ENCODE measurements around the gene FGF18. TPM values are rescaled to one million over a fixed set of nuclear protein-coding genes. Genes with fewer than 3 reads are reported as not detected.

The FGF18 gene
- total RNA-seq, 1 donor from 2014 or later = 0.06 TPM

DNA sequence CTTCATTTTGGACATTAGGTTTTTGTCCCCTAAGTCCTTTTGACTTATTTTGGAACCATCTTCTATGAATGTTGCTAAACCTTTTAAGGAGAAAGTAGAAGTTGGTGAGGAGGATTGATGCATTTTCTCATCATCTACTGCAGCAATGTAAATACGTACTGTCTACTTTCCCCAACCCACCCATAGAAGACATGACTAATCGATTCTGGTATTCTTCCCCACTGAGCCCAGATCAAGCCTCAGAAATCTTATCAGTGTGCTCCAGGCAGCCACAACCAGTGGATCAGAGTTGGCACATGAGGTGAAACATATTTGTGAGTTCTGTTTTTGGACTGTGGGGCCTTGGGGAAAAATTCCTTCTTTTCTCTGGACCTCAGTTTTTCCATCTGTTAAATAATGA, 57.7 kb downstream of the FGF18 start:
- Mint-ChIP-seq H3K36me3 (no peaks in the 10 kb centered on the region), H3K4me1 (peaks cover 10% of the 10 kb centered on the region), H3K27ac (no peak overlapping the region), H3K27me3 (ENCODE audit: insufficient read depth, low read depth) (no peaks in the 10 kb centered on the region), H3K4me3 (no peak overlapping the region), H3K9me3 (peaks cover 8% of the 10 kb centered on the region)
- Histone ChIP-seq H3K27ac (no peak overlapping the region), H3K9me3 (ENCODE audit: low read depth) (no peaks in the 10 kb centered on the region), H3K36me3 (no peaks in the 10 kb centered on the region), H3K79me2 (ENCODE audit: low read depth) (no peaks in the 10 kb centered on the region), H3K4me2 (no peak overlapping the region), H3K4me1 (peaks cover 5% of the 10 kb centered on the region), H3K9ac (no peak overlapping the region), H4K20me1 (ENCODE audit: low read depth) (no peaks in the 10 kb centered on the region), H2AFZ (replicated peaks) (no peak overlapping the region), H3F3A (ENCODE audit: low read depth) (no peaks in the 10 kb centered on the region), H3K4me3 (no peak overlapping the region), H3K27me3 (no peaks in the 10 kb centered on the region)
- TF ChIP-seq, protein P1, sequence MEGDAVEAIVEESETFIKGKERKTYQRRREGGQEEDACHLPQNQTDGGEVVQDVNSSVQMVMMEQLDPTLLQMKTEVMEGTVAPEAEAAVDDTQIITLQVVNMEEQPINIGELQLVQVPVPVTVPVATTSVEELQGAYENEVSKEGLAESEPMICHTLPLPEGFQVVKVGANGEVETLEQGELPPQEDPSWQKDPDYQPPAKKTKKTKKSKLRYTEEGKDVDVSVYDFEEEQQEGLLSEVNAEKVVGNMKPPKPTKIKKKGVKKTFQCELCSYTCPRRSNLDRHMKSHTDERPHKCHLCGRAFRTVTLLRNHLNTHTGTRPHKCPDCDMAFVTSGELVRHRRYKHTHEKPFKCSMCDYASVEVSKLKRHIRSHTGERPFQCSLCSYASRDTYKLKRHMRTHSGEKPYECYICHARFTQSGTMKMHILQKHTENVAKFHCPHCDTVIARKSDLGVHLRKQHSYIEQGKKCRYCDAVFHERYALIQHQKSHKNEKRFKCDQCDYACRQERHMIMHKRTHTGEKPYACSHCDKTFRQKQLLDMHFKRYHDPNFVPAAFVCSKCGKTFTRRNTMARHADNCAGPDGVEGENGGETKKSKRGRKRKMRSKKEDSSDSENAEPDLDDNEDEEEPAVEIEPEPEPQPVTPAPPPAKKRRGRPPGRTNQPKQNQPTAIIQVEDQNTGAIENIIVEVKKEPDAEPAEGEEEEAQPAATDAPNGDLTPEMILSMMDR (IDR thresholded peaks at IDR 0.05) = no peak
- TF ChIP-seq EZH2 (IDR thresholded peaks at IDR 0.05) = no peak
- no peak for TF ChIP-seq EZH2phosphoT487 (IDR thresholded peaks at IDR 0.05)
- no peak for DNase-seq (ENCODE audit: low spot score)

DNA sequence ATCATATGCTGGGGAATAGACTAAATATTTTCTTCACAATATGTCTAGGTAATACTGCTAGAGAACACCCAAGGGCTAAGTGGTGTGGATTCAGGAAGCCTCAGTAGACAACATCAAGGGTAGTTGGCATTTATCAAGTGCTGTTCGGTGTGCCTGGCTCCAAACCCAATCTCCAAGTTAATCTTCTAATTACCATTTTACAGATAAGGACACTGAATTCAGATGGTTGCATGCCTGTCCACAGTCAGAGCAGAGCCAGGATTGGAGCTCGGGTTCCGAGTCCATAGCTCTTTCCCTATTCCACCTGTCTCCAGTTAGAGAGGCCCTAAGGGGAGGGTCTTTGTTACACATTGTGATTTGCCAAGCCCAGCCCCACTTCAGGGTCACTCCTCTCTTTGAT, 58.2 kb downstream of the FGF18 start:
- Histone ChIP-seq H3K4me3 (no peak overlapping the region), H3K27ac (no peak overlapping the region), H3F3A (ENCODE audit: low read depth) (no peaks in the 10 kb centered on the region), H3K79me2 (ENCODE audit: low read depth) (no peaks in the 10 kb centered on the region), H3K9ac (no peak overlapping the region), H2AFZ (replicated peaks) (no peak overlapping the region), H3K4me1 (peaks cover 8% of the 10 kb centered on the region), H3K9me3 (ENCODE audit: low read depth) (no peaks in the 10 kb centered on the region), H3K4me2 (no peak overlapping the region), H3K27me3 (no peaks in the 10 kb centered on the region), H3K36me3 (no peaks in the 10 kb centered on the region), H4K20me1 (ENCODE audit: low read depth) (no peaks in the 10 kb centered on the region)
- Mint-ChIP-seq H3K27me3 (ENCODE audit: insufficient read depth, low read depth) (no peaks in the 10 kb centered on the region), H3K9me3 (peaks cover 3% of the 10 kb centered on the region), H3K36me3 (no peaks in the 10 kb centered on the region), H3K4me3 (no peak overlapping the region), H3K27ac (peak overlapping the region; percentile 25), H3K4me1 (peaks cover 14% of the 10 kb centered on the region)
- no peak for DNase-seq (ENCODE audit: low spot score)
- TF ChIP-seq EZH2 (IDR thresholded peaks at IDR 0.05) (no peak), EZH2phosphoT487 (IDR thresholded peaks at IDR 0.05) (no peak)
- TF ChIP-seq, protein P1 (IDR thresholded peaks at IDR 0.05) = no peak

DNA sequence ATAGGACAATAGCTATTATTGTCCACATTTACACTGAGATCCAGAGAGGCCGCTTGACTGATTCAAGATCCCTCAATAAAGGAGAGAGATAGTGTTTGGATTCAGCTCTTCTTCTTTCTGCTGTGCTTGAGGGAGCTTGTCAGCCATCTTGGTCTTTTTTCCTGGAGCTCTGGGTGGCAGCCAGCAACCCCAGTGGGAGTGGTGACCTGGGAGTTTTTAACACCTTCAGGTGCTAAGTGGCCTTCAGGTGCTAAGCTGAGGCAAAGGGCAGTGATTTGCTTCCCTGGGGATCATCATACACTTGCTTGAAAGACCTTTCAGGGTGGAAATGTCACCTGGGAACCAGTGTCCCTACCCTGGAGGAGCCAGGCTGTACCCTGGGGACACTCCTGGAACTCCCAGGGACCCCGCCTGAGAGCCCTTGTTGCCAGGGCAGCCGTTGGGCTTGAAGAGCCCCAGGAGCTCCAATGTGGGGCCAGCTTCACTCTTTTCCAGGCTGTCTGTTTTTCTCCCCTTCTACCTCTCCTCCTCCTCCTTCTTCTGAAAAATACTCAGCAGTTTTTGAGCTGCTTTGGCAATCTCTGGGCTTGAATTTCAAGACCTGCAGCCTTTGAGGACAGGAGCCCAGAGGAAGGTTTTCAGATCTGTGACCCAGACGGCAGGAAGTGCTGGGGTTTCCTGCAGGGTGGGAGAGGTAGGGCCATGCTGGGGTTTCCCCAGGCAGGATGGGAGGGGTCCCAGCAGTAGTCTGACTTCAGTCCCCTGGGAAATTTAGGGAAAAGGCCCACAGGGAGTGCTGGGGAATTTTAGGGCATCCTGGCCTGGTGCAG, 59.7 kb downstream of the FGF18 start:
- Histone ChIP-seq H3K79me2 (ENCODE audit: low read depth) (no peaks in the 10 kb centered on the region), H4K20me1 (ENCODE audit: low read depth) (no peaks in the 10 kb centered on the region), H3F3A (ENCODE audit: low read depth) (peaks cover 3% of the 10 kb centered on the region), H3K9me3 (ENCODE audit: low read depth) (no peaks in the 10 kb centered on the region), H3K36me3 (no peaks in the 10 kb centered on the region), H2AFZ (replicated peaks) (no peak overlapping the region), H3K27ac (no peak overlapping the region), H3K9ac (no peak overlapping the region), H3K4me3 (no peak overlapping the region), H3K4me1 (peaks cover 18% of the 10 kb centered on the region), H3K27me3 (no peaks in the 10 kb centered on the region), H3K4me2 (no peak overlapping the region)
- Mint-ChIP-seq H3K27me3 (ENCODE audit: insufficient read depth, low read depth) (peaks cover under 1% of the 10 kb centered on the region), H3K9me3 (no peaks in the 10 kb centered on the region), H3K4me1 (peaks cover 24% of the 10 kb centered on the region), H3K4me3 (no peak overlapping the region), H3K36me3 (no peaks in the 10 kb centered on the region), H3K27ac (no peak overlapping the region)
- TF ChIP-seq EZH2 (IDR thresholded peaks at IDR 0.05) = no peak
- TF ChIP-seq, protein P1 (IDR thresholded peaks at IDR 0.05) = no peak
- no peak for TF ChIP-seq EZH2phosphoT487 (IDR thresholded peaks at IDR 0.05)
- DNase-seq (ENCODE audit: low spot score) = no peak

Measured in neural progenitor cell (in vitro differentiated cells).